GM19395 (cell line): ENCODE data around the gene CHMP2B.

ENCODE experiments used
- ATAC-seq: cut with Tn5 transposase; IDR thresholded peaks from one replicate; pipeline ENCODE4 v1.9.1; 2021; ENCODE audit warnings: mild to moderate bottlenecking, moderate library complexity; ENCODE audit not compliant: unreplicated experiment

The CHMP2B gene, protein sequence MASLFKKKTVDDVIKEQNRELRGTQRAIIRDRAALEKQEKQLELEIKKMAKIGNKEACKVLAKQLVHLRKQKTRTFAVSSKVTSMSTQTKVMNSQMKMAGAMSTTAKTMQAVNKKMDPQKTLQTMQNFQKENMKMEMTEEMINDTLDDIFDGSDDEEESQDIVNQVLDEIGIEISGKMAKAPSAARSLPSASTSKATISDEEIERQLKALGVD

DNA sequence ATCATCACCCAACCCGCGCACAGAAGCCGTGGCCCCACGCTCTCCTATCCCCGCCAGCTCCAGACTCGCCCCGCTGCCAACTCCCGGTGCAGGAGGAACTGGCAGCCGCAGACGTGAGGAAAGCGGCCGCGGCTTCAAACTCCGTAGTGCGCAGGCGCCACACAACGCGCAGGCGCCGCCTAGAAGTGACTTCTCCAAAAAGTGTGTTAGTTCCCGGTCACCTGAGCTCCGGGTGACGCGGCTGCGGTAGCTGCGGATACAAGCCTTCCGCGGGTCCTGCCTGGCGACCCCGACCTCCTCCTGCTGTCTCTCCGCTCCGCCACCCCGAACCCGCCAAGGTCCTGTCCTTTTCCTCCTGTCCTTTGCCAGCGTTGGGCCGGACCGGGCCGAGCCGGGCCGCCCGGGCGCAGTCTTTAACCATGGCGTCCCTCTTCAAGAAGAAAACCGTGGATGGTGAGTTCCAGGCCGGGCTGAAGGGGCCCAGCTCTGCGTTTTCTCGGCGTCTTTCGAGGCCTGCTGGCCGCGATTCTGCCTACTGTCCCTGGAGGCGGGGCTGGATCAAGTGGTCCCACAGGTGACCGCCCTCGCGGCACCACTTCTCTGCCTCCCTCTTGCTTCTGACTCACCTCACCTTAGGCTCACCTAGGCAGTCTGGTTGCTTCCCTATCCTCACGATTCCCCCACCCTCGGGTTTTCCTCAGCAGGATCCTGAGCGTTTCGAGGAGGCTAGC, at the start of gene CHMP2B:
CHMP2B (plus strand) TSS at position 206 of the 731 bp plus-strand sequence; CDS start at position 420, 214 bp downstream.
- peak; percentile 97 for ATAC-seq

DNA sequence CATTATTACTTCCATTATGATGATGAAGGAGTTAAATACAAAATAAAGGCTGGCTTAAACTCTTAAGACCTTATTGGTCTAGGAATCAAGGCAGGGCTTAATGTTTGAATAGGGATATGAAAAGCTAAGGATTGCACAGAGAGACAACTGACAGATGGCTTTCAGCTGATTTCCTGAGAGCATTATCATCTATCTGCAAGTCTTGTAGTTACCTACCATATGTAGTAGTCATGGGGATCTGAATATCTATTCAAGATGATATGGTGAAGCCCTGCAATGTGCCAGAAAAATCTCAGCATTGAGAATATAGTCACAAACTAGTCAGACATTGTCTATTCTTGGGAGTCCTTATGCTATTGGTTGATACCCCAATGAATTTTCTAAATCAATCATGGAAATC, 47.5 kb upstream of the CHMP2B start:
- ATAC-seq, result no peak

GRCh38 chr3:87181551-87181950, 45.6 kb upstream of the CHMP2B start:
- no peak for ATAC-seq

GRCh38 chr3:87182023-87182422, 45.1 kb upstream of the CHMP2B start:
- ATAC-seq, result no peak

- ATAC-seq, result no peak
These were observed 40.4 kb upstream of the CHMP2B start for GRCh38 chr3:87186608-87187159.

- ATAC-seq, result no peak
These were observed 35.9 kb upstream of the CHMP2B start for GRCh38 chr3:87191175-87191574.

GRCh38 chr3:87191641-87192040, 35.5 kb upstream of the CHMP2B start:
- ATAC-seq, result no peak

DNA sequence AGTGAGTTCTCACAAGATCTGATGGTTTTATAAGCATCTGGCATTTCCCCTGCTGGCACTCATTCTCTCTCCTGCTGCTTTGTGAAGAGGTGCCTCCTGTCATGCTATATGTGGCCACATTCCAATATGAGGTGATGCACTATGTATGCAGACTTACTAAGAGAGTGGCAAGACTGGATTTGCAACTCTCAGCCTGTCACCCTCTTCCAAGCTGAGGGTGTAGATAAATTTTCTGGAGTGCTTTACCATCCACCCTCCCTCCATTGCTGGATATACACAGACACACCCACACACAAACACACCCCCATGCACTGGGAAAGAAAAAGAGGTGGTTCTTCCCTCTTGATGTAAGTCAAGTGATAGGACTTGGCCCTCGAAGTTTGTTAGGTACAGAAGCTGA, 30.2 kb upstream of the CHMP2B start:
- no peak for ATAC-seq

GRCh38 chr3:87197531-87197930, 29.6 kb upstream of the CHMP2B start:
- ATAC-seq, result no peak

DNA sequence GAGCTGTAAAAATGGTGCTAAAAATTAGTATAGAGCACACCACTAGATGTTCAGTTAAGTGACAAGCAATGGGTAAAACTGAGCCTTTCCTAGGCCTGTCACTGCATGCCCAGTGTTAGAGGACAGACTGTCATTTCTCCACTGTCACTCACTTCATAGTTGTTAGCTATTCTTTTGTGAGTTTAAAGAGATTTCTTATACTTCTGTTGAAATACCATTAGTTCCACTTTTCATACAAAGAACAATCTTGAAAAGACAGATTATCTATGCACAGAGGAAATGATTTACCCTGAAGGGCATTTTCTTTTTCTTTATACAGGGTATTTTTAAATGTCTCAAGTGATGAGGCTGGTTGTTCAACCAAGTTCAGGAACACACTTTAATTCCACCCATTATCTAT, 28.3 kb upstream of the CHMP2B start:
- ATAC-seq, result no peak

GRCh38 chr3:87199628-87200027, 27.5 kb upstream of the CHMP2B start:
- ATAC-seq, result no peak

- ATAC-seq, result no peak
These were observed 27.0 kb upstream of the CHMP2B start for GRCh38 chr3:87200060-87200647.

DNA sequence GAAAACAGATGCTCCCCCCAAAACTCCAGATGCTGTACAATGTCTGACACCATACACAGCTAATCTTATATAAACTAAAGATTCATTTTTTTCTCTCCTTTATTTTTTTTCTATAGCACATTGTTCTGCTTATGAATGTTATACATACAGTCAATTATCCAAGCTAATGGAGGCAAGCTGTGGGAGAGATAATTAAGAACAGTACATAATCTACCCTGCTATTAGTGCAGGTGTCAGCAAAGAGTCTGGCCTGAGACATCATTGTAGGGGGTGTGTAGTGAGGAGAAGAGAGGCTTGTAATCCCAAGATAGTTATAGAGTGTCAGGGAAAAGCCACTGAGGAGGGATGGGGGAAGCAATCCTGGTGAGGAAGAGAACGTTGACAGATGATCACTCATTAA, 25.4 kb upstream of the CHMP2B start:
- no peak for ATAC-seq

- ATAC-seq, result no peak
These were observed 23.3 kb upstream of the CHMP2B start for GRCh38 chr3:87203809-87204208.

- no peak for ATAC-seq
These were observed 21.0 kb upstream of the CHMP2B start for GRCh38 chr3:87206070-87206469.

GRCh38 chr3:87206635-87207034, 20.5 kb upstream of the CHMP2B start:
- no peak for ATAC-seq

DNA sequence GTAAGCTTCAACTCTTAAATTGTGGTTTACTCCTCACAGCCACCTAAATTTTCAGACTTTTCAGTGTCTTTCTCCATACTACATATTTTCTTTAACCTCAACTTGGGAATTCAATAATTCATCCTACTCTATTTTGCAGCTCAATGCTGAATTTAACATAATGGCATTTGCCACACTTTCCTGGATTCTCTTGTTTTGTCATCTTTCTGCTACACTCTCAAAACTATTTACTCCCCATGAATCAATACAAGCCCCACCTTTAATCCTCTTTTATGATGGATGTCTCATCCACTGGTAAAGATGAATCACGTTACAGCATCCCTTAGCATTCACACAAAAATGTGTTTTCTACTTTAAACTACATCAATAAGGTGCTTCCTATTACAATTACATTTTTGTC, 19.6 kb upstream of the CHMP2B start:
- no peak for ATAC-seq

GRCh38 chr3:87209111-87209510, 18.0 kb upstream of the CHMP2B start:
- ATAC-seq, result no peak

- no peak for ATAC-seq
These were observed 8.5 kb upstream of the CHMP2B start for GRCh38 chr3:87218560-87218959.

- no peak for ATAC-seq
These were observed 7.5 kb upstream of the CHMP2B start for GRCh38 chr3:87219611-87220010.

- ATAC-seq, result no peak
These were observed 1.4 kb upstream of the CHMP2B start for GRCh38 chr3:87225659-87226058.

GRCh38 chr3:87227835-87228144, 681 bp downstream of the CHMP2B start:
- peak; percentile 5 for ATAC-seq
